Skin of body (tissue), 2 donors: ENCODE results near the gene DPH5. TPM values are rescaled to one million over a fixed set of nuclear protein-coding genes. Genes with fewer than 3 reads are reported as not detected.

Experiments used
- DNase-seq: peaks from one replicate; lab custom pipeline; 2025; lab: John Stamatoyannopoulos, UW
- total RNA-seq: library from RNA; depleted of rRNA; stranded (reverse); fragments of >200 nt; gene quantifications from one replicate; pipeline ENCODE4 v1.2.3, GENCODE V29; 2014

Gene DPH5
- total RNA-seq, 1 donor from 2014 or later = 25.1 TPM

- DNase-seq = no peak
Observed at GRCh38 chr1:100943533-100943932, 82.1 kb downstream of the DPH5 start.

- no peak for DNase-seq
Observed at GRCh38 chr1:100942304-100943046, 83.1 kb downstream of the DPH5 start.

DNA sequence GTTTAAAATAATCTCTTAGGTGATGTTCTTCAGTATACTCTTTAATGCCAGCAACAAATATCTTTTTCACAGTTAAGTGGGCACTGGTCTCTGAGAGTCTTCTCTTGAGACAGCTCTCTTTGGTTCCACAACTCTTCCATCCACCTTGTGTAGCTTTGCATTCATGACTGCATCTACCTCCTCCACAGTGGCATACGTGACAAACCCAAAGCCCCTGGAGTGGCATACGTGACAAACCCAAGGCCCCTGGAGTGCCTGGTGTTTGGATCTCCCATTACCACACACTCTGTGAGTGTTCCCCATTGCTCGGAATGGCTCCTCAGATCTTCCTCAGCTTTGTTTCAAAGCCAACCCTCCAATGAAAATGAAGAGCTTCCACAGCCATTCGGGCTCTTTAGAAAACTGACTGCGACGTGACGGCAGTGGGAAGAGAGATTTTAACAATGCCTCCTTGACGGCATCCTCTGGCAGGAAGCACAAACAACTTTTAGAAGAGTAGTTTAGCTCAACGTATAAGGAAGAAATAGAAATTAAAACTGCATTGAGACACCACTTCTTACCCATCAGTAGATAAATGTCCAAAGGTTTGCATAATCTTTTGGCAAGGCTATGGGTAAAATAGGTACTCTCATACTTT is 83.9 kb downstream of the DPH5 start:
- DNase-seq = no peak

GRCh38 chr1:100941098-100941527 is 84.5 kb downstream of the DPH5 start:
- DNase-seq = no peak

Other genes with a start within 250 kb of the DPH5 start
- gene EXTL2, start 130.9 kb downstream of the DPH5 start, total RNA-seq = 26.5 TPM
- gene SLC30A7, start 129.7 kb downstream of the DPH5 start, total RNA-seq = 20.0 TPM
- gene S1PR1, start 211.2 kb upstream of the DPH5 start, total RNA-seq = 15.2 TPM